GM21423 (cell line): ENCODE results near the gene FADS6.

ENCODE experiments used
- ATAC-seq: cut with Tn5 transposase; IDR thresholded peaks from one replicate; pipeline ENCODE4 v1.9.1; 2021; ENCODE audit warnings: mild to moderate bottlenecking, moderate library complexity; ENCODE audit not compliant: unreplicated experiment

Gene FADS6

DNA sequence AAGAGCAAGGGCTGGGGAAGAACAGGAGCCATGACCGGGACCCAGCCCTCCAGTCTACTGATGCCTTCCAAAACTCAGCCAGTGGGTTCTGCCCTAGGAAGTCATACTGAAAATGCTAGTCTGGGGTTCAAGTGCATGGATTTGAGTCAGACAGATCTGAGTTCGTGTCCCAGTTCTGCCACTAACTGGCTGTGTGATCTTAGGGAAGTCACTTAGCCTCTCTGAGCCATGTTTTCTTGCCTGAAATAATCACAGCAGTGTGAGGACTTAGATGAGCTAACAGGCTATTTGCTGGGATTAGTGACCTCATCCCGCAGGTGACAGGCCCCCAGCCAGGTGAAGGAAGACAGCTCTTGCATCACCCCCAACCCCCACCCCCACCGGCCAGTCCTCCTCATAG lies 38.1 kb downstream of the FADS6 start:
- no peak for ATAC-seq

GRCh38 chr17:74854792-74855191 lies 38.6 kb downstream of the FADS6 start:
- ATAC-seq = no peak

GRCh38 chr17:74853669-74854068 lies 39.8 kb downstream of the FADS6 start:
- no peak for ATAC-seq

DNA sequence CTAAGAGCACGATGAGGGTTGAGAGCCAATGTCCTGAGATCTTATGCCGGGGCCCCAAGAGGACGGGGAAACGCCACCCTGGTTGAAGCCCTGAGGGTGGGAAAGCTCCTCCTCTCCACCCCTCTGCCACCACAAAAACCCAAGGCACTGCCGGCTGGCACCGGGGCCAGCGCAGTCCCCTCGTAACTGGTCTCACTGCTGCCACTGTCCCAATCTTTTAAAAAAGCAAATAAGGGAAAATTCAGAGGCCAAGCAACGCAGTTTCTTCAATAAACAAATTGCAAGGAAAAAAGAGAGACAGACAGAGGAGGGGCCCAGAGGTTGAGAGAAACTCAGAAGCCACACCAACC lies 40.4 kb downstream of the FADS6 start:
- ATAC-seq = no peak

DNA sequence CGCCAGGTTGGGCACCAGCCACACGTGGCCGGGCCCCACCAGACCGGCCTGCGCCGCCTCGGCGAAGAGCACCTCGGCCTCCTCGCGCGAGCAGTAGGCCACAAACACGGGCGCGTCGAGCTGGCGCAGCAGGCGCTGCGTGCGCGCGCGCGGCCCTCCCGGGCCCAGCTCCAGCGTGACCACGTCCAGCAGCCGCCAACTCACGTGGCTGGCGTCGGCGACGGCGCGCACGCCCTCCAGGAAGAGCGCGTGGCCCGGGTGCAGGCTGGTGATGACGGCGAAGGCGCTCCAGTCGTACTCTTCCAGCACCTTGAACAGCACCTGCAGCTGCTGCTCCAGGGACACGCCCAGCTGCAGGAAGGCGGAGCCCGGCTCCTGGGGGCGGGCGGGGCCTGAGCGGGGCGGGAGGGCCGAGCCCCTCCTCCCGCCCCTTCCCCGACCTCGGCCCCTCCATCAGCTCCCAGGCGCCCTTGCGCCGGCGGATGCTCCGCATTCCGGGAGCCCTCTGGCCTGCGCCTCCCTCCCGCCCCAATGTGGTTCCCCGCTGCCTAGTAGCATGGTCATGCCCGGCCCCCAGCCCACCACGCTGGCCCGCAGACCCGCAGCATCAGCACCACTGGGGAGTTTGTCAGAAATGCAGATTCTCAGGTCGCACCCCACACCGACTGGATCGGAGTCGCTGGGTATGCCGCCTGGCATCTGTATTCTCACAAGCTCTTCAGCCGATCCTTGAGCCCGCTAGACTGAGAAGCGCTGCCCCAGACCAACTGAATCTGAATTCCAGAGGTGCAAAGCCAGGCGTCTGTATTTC lies 41.0 kb downstream of the FADS6 start:
- no peak for ATAC-seq

- no peak for ATAC-seq
Measured at GRCh38 chr17:74851612-74852236, 41.7 kb downstream of the FADS6 start.

DNA sequence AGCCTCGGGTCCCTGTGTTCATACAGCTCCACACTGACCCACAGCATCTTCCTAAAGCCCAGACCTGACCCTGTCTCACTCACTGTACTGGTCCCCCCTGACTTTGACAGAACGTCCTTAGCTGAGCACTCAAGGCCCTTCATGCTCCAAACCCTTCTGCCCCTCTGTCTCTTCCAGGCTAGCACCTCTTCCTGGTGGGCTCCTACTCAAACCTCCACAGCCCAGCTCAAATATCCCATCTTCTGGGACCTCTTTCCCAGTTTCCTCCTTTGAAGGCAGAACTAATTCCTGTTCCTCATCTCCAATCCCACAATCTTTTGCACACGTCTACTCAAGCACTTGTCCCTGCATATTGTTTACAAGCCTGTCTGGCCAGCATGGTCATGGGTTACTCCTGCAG lies 42.5 kb downstream of the FADS6 start:
- no peak for ATAC-seq

- ATAC-seq = no peak
Measured at GRCh38 chr17:74850310-74850709, 43.1 kb downstream of the FADS6 start.

DNA sequence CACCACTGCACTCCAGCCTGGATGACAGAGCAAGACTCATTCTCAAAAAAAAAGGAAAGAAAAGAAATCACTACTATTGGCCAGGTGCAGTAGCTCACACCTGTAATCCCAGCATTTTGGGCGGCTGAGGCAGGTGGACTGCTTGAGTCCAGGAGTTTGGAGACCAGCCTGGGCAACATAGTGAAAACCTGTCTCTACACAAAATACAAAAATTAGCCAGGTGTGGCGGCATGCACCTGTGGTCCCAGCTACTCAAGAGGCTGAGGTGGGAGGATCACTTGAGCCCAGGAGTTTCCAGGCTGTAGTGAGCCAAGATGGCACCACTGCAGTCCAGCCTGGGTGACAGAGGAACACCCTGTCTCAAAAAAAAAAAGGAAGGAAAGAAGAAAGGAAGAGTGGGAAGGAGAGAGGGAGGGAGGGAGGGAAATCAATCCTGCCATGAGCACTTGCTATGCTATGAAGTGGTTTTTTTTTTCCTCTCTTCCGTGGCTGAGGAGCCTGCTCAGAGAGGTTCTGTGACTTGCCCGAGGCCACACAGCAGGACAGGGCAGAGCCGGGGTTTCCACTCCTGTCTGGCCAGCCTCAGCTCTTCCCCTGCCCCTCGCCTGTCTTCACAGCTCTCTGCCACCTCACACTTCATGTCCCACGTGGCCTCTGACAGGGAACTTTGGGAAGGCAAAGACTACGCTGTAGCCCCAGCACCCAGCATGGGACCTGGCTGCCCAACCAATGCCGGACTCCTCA lies 44.6 kb downstream of the FADS6 start:
- ATAC-seq = no peak

GRCh38 chr17:74846621-74847020 lies 46.8 kb downstream of the FADS6 start:
- no peak for ATAC-seq

DNA sequence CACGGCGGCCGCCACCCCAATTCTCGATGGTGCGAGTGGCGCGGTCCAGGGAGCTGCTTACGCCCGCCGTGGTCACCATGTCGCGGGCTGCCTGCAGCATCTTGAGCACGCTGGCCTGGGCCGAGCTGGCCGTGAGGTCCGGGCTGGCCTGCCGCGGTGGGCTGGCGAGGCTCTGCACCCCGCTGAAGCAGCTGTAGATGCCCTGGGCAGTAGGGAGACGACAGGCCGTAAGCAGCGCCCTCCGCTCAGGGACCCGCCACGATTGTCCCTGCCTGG lies 50.1 kb downstream of the FADS6 start:
- no peak for ATAC-seq

DNA sequence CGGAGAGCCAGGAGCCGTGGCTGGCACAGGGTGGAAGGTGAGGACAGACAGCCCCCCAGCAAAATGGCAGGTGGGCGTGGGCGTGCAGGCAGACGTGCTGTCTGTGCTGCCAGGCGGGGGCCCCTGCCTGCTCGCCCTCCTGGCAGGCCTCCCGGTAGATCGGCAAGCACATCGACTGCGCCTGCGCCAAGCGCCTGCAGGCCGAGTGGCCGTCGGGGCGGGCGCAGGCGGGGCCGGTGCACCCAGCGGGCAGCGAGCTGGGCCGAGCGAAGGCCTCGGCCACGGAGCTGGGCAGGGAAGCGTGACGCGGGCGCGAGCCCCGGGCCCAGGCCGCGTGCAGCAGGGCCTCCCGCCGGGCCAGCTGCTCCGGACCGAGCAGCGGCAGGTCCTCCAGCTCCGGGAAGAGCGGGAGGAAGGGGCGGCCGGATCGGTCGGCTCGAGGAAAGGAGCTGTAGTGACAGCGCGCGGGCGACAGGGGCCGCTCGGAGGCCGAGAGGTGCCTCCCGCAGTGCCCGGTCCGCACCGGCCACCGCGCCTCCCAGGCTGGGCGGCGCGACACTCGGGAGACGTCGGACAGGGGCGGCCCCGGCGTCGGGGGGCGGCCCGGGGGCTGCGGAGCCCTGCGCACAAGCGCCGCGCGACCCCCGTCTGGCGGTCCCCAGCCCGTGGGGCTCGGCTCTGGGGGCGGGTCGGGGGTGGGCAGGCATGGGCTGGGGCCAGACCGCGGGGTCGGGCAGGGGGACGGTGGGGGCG lies 50.7 kb downstream of the FADS6 start:
- ATAC-seq = no peak

DNA sequence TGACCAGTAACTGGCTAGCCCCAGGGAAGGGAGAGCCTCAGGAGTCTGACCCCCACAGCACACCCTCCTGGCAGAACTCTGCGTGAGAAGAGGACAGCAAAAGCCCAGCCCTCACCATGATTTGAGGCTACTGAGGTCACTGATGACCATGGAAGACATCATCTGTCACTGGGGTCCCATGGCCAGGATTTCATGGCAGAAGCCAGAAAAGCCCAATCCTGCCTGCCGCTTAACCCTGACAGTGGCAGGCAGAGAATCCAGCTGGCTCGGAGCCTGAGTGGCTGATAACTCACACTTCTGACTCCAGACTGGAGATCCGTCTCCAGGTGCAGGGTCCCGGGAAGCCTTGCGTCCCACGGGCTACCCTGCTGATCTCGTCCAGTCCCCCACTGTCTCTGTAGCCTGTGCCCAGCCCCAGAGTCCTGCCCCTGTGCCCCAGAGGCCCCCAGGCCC lies 51.3 kb downstream of the FADS6 start:
- no peak for ATAC-seq

DNA sequence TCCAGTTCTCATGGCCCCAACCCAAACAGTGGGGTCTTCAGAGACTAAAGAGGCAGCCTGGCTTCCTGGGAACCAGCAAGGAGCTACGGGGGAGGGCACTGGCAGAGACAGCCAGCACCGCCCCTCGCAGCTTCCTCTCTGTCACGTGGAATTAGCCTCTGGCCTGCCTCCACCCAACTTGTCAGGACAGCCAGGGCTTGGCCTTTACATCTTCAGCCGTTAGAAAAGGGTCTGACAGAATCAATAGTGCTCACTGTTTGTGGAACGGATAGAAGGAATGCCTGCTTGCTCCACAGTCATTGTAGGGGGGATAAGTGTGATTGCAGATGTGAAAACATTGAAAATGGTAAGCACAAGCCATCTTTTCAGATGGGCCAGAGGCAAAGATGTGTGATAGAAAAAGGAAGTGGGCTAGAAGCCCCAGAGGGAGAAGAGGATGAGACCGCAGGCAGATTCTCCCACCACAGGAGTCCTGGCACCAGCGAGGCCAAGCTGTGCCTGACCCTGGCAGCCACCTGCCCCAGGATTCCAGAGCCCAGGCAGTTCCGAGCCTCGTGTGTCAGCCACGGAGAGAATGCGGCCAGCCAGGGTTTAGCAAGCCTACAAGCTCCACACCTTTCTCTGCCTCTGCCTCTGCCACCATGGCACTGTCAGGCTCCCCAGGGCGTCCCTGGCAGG lies 52.3 kb downstream of the FADS6 start:
- no peak for ATAC-seq

- ATAC-seq = no peak
Measured at GRCh38 chr17:74839990-74840852, 53.2 kb downstream of the FADS6 start.

DNA sequence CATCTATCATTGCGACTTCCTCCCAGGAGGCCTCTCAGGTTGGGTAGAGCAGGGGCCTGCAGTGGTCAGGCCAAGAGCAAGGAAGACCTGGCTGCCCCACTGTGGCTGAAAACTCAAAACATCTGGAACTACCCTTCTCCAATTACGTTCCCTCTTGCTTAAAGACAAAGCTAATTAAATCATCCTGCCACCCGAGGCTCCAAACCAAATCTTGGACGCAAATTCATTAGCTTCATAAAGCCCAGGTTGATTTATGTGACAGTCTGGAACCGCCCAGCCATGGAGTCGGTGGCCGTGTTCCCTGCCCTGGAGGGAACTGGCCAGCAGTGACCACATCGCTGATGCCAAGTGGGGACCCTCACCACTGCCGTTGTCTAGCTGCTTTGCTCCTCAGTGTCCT lies 55.2 kb downstream of the FADS6 start:
- no peak for ATAC-seq

- no peak for ATAC-seq
Measured at GRCh38 chr17:74836691-74837467, 56.6 kb downstream of the FADS6 start.

- no peak for ATAC-seq
Measured at GRCh38 chr17:74836191-74836590, 57.2 kb downstream of the FADS6 start.
